ENCODE data around the gene PIK3R3. TPM values are rescaled to one million over a fixed set of nuclear protein-coding genes. Genes with fewer than 3 reads are reported as not detected.

PIK3R3 gene
- total RNA-seq = 21.5 TPM

- DNase-seq = peak; percentile 99
Measured at GRCh38 chr1:46132529-46133180, at the start of gene PIK3R3. Gene PIK3R3, minus strand, starts transcription at chr1:46132629. Its CDS starts 677 bp downstream, at chr1:46131952.

GRCh38 chr1:46181343-46182260, 49.2 kb upstream of the PIK3R3 start:
- no peak for DNase-seq

- peak; percentile 24 for DNase-seq
Measured at GRCh38 chr1:46180082-46180616, 47.7 kb upstream of the PIK3R3 start.

- DNase-seq = peak; percentile 95
Measured at GRCh38 chr1:46179138-46180081, 47.0 kb upstream of the PIK3R3 start.

GRCh38 chr1:46176211-46176865, 43.9 kb upstream of the PIK3R3 start, which contains the start of gene P3R3URF:
Gene P3R3URF, minus strand, starts transcription at chr1:46176488. Its CDS starts 17 bp downstream, at chr1:46176471.
- DNase-seq = no peak

GRCh38 chr1:46175243-46175642, 42.8 kb upstream of the PIK3R3 start:
- no peak for DNase-seq

- DNase-seq = no peak
Measured at GRCh38 chr1:46174448-46175231, 42.2 kb upstream of the PIK3R3 start, which contains the start of gene TSPAN1. Gene TSPAN1, plus strand, starts transcription at chr1:46175087. Its CDS starts 6,021 bp downstream, at chr1:46181108.

GRCh38 chr1:46173361-46173856, 41.0 kb upstream of the PIK3R3 start:
- DNase-seq = peak; percentile 63

GRCh38 chr1:46172321-46172720, 39.9 kb upstream of the PIK3R3 start:
- no peak for DNase-seq

GRCh38 chr1:46171871-46172270, 39.4 kb upstream of the PIK3R3 start:
- DNase-seq = peak; percentile 24

GRCh38 chr1:46171351-46171750, 38.9 kb upstream of the PIK3R3 start:
- DNase-seq = no peak

GRCh38 chr1:46169811-46170454, 37.5 kb upstream of the PIK3R3 start:
- no peak for DNase-seq

- DNase-seq = no peak
Measured at GRCh38 chr1:46168477-46168876, 36.0 kb upstream of the PIK3R3 start.

- DNase-seq = peak; percentile 52
Measured at GRCh38 chr1:46166521-46167462, 34.4 kb upstream of the PIK3R3 start.

GRCh38 chr1:46160212-46160611, 27.8 kb upstream of the PIK3R3 start:
- DNase-seq = no peak

- no peak for DNase-seq
Measured at GRCh38 chr1:46159516-46159915, 27.1 kb upstream of the PIK3R3 start.

GRCh38 chr1:46158312-46159281, 26.2 kb upstream of the PIK3R3 start:
- no peak for DNase-seq
